Osteoblast (primary cell): ENCODE measurements around the gene MAGI1. TPM values are rescaled to one million over a fixed set of nuclear protein-coding genes. Genes with fewer than 3 reads are reported as not detected.

Source experiments
- DNase-seq: peaks from one replicate; pipeline ENCODE4 v3.0.0; 2011; ENCODE audit warnings: low spot score, mixed read lengths; ENCODE audit not compliant: insufficient read length; ENCODE audit errors: missing footprints
- H2AFZ ChIP-seq: 2 replicates; pipeline ENCODE4 v1.6.0; 2011; ENCODE audit warnings: mild to moderate bottlenecking, low read length
- H3K27ac ChIP-seq: 2 replicates; pipeline ENCODE4 v1.5.1; 2011; ENCODE audit warnings: mild to moderate bottlenecking, low read depth, low read length, moderate library complexity
- H3K27me3 ChIP-seq: 2 replicates; pipeline ENCODE4 v1.6.0; 2012; ENCODE audit warnings: mild to moderate bottlenecking, control low read depth, inconsistent platforms, low read length, moderate library complexity; ENCODE audit not compliant: insufficient read depth
- H3K36me3 ChIP-seq: 2 replicates; pipeline ENCODE4 v1.5.1; 2011; ENCODE audit warnings: mild to moderate bottlenecking, low read length, control low read depth, moderate library complexity; ENCODE audit not compliant: insufficient read depth
- H3K4me1 ChIP-seq: 2 replicates; pipeline ENCODE4 v1.5.1; 2011; ENCODE audit warnings: mild to moderate bottlenecking, low read length, control low read depth, moderate library complexity; ENCODE audit not compliant: insufficient read depth
- H3K4me2 ChIP-seq: 2 replicates; pipeline ENCODE4 v1.6.0; 2011; ENCODE audit warnings: mild to moderate bottlenecking, low read length; ENCODE audit not compliant: insufficient read depth
- H3K4me3 ChIP-seq: fragments of 200-600 bp; sonication (generic); 3 replicates; pipeline ENCODE4 v1.5.1; 2012; ENCODE audit warnings: mild to moderate bottlenecking, low read length, inconsistent platforms; ENCODE audit not compliant: insufficient read depth
- H3K79me2 ChIP-seq: 2 replicates; pipeline ENCODE4 v1.6.0; 2012; ENCODE audit warnings: mild to moderate bottlenecking, low read length, control low read depth, inconsistent platforms; ENCODE audit not compliant: insufficient read depth
- H3K9me3 ChIP-seq: 2 replicates; pipeline ENCODE4 v1.5.1; 2011; ENCODE audit warnings: low read depth, low read length, control low read depth
- H4K20me1 ChIP-seq: 2 replicates; pipeline ENCODE4 v1.6.0; 2012; ENCODE audit warnings: mild to moderate bottlenecking, low read length, control low read depth; ENCODE audit not compliant: insufficient read depth
- CTCF ChIP-seq: IDR thresholded peaks from 2 replicates; pipeline ENCODE4 v1.5.1; 2011; ENCODE audit warnings: mild to moderate bottlenecking, low read depth, low read length, moderate library complexity; ENCODE audit errors: extremely low read depth
- total RNA-seq: library from RNA; depleted of rRNA; stranded (reverse); fragments of >200 nt; gene quantifications from 2 replicates; pipeline ENCODE4 v1.2.3, GENCODE V29; 2012

The MAGI1 gene
- total RNA-seq, 1 donor, result 66.6 TPM

GRCh38 chr3:65878831-65879230 is 159.9 kb downstream of the MAGI1 start:
- Histone ChIP-seq H3K36me3 (no peaks in the 10 kb centered on the region), H4K20me1 (peaks cover 45% of the 10 kb centered on the region)
- no peak for DNase-seq

GRCh38 chr3:65877160-65877559 is 161.6 kb downstream of the MAGI1 start:
- Histone ChIP-seq H3K4me3 (no peak overlapping the region), H2AFZ (no peak overlapping the region), H3K9me3 (no peaks in the 10 kb centered on the region), H3K27me3 (no peaks in the 10 kb centered on the region), H3K27ac (no peak overlapping the region), H3K4me2 (peak overlapping the region; percentile 17), H4K20me1 (peaks cover 58% of the 10 kb centered on the region), H3K4me1 (peaks cover 5% of the 10 kb centered on the region), H3K36me3 (no peaks in the 10 kb centered on the region), H3K79me2 (peaks cover 75% of the 10 kb centered on the region)
- no peak for TF ChIP-seq CTCF
- peak; percentile 79 for DNase-seq

More at GRCh38 chr3:65878831-65879230, 159.9 kb downstream of the MAGI1 start:
- Histone ChIP-seq H3K4me2 (no peak overlapping the region), H3K9me3 (no peaks in the 10 kb centered on the region), H3K79me2 (peaks cover 76% of the 10 kb centered on the region), H2AFZ (no peak overlapping the region), H3K4me3 (no peak overlapping the region), H3K27me3 (no peaks in the 10 kb centered on the region), H3K4me1 (peaks cover 15% of the 10 kb centered on the region), H3K27ac (no peak overlapping the region)
- no peak for TF ChIP-seq CTCF

GRCh38 chr3:65876028-65876420 is 162.7 kb downstream of the MAGI1 start:
- no peak for TF ChIP-seq CTCF
- no peak overlapping the region for H2AFZ ChIP-seq
- no peaks in the 10 kb centered on the region for H3K36me3 ChIP-seq
- no peak overlapping the region for H3K4me2 ChIP-seq
- H3K9me3 ChIP-seq, result no peaks in the 10 kb centered on the region
- H3K4me3 ChIP-seq, result no peak overlapping the region
- peaks cover 66% of the 10 kb centered on the region for H4K20me1 ChIP-seq
- peaks cover 73% of the 10 kb centered on the region for H3K79me2 ChIP-seq
- no peaks in the 10 kb centered on the region for H3K27me3 ChIP-seq
- no peak for DNase-seq
- peaks cover 5% of the 10 kb centered on the region for H3K4me1 ChIP-seq
- no peak overlapping the region for H3K27ac ChIP-seq

- Histone ChIP-seq H3K27ac (no peak overlapping the region), H3K36me3 (no peaks in the 10 kb centered on the region), H3K4me1 (peaks cover 5% of the 10 kb centered on the region), H3K79me2 (peaks cover 71% of the 10 kb centered on the region), H3K4me2 (no peak overlapping the region), H3K27me3 (no peaks in the 10 kb centered on the region), H3K4me3 (no peak overlapping the region), H4K20me1 (peaks cover 66% of the 10 kb centered on the region), H3K9me3 (no peaks in the 10 kb centered on the region), H2AFZ (no peak overlapping the region)
- TF ChIP-seq CTCF, result no peak
- DNase-seq, result no peak
Observed at GRCh38 chr3:65875393-65876027, 163.2 kb downstream of the MAGI1 start.
